ENCODE results near the gene ADAM33.

The ADAM33 gene

DNA sequence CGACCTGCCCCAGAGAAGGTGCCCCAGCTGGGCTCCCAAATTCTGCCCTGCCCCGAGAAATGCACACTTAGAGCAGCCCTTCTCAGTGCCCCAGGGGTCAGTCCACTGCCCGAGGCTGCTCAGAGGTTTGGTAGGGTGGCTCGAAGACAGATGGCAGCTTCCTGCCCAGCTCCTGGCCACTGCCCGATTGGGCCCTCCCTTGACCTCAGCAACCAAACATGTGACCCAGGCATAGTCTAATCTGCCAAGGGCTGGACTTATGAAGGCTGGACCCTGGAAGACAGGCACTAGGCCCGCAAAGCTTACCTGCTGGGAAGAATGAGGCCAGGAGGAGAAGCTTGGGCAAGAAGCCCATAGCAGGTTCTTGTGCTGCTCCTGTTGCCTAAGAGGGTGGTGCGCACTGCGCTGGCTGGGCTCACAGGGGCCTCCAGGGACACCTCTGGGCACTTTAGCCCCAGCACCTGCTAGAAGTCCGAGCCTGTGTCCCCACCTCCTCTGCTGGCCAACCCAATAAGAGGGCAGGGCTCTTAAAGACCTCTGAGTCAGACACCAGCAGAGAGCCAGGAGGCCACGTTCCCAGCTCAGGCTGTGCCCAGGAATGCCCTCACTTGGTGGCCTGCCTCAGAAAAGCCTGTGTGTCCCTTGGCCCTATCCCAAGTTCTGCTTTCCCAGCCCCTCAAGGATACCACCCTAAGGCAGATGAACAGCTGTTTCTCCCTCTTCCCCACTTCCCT, 25.1 kb upstream of the ADAM33 start:
- DNase-seq (ENCODE audit: low read depth), result no peak

DNA sequence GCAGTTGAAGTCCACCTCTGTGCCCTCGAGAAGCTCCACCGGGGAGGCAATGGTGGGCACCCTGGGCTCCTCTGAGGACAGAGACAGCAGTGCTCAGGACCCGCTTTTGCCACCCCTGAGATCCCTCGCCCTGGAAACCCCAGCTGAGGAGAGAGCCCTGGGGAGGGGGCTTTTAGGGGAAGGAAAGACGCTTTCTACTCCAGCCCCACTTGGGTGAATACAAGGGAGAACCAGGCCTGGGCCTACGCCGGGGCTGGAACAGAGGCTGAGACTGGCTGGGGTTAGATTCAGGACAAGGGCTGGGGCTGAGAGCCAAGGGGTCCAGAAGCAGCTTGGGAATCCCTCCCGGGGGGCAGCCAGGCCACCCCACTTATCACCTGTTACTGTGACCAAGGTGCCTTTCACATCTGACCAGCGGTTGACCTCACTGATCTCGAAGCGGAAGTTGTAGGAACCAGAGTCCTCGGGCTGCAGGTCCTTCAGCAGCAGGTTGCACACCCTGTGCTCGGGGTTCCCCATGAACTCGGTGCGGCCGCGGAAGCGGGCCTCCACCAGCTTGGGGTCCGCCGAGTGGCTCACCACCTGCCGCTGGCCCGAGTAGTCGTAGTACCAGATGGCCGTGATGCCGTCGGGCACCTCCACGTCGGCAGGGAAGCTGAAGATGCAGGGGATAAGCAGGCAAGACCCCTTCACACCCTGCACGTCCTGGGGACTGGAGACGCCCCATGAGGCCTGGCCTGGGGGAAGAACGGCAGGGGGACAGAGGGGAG, 24.3 kb upstream of the ADAM33 start:
- no peak for DNase-seq (ENCODE audit: low read depth)

DNA sequence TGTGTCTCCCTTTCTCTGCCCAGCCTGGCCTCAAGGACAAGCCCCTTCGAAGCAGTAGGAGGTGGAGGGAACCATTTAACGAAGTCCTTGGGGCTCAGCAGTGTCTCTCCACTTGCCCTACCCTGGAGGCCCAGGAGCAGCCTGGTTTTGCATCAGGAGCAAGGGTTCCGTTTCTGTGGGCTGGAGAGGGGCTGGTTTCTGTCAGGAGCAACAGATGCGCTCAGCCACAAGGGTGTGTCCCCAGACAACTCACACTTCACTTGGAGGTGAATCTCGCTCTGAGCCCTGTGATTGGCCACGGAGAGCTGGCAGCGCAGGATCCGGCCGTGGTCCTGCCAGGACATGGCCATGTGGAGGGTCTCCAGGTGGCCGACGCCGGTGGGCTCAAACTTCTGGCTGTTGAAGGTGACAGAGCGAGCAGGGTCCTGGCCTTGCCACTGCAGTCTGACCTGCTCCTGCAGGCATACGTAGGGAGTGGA, 23.7 kb upstream of the ADAM33 start:
- DNase-seq (ENCODE audit: low read depth), result no peak

DNA sequence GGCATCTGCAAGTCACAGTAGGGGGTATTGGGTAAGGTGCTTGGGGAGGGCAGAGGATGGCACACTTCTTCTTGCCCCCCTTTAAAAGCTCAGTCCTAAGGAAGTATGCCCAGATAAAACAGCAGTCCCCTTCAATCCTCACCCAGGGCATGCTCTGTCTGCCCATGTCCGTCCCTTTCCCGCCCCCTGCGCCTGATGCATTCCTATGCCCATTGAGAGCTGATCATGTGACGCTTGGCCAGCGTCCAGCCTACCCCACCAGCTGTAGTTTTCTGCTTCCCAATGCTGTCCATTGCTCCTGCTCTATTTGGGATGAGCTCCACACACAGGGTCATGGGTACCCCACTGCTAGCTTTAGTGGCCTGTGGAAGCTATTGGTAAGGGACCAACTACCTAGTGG, 22.3 kb upstream of the ADAM33 start:
- no peak for DNase-seq (ENCODE audit: low read depth)

DNA sequence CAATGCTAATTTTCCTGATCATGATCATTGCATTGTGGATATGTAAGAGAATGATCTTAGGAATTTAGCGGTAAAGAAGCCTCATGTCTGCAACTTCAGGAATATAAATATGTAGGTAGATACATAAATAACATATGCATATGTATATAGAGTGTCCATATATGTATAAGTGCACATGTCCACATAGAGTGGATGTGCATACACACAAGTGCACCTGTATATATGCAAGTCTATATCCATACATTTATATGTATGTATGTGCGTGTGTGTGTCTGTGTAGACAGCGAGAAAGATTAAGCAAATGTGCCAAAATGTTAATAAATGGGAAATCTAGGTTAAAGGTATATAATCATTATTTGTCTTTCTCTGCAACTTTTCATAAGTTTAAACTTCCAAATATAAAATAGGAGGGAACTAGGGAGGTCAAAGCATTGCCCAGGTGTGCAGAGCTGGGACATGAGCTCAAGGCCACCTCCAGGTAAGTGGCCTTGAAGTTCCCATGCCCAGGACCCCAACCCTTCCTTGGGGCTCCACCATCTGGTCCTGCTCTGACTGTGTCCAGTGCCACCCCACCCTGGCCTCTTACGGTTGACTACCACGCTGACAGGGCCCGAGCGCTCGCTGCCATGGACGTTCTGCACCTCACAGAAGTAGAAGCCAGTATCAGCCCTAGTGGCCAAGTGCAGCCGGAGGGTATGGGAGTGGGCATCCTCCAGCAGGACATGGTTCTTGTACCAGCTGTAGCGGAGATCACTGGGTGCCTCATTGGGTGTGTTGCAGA, 21.0 kb upstream of the ADAM33 start:
- DNase-seq (ENCODE audit: low read depth), result no peak

DNA sequence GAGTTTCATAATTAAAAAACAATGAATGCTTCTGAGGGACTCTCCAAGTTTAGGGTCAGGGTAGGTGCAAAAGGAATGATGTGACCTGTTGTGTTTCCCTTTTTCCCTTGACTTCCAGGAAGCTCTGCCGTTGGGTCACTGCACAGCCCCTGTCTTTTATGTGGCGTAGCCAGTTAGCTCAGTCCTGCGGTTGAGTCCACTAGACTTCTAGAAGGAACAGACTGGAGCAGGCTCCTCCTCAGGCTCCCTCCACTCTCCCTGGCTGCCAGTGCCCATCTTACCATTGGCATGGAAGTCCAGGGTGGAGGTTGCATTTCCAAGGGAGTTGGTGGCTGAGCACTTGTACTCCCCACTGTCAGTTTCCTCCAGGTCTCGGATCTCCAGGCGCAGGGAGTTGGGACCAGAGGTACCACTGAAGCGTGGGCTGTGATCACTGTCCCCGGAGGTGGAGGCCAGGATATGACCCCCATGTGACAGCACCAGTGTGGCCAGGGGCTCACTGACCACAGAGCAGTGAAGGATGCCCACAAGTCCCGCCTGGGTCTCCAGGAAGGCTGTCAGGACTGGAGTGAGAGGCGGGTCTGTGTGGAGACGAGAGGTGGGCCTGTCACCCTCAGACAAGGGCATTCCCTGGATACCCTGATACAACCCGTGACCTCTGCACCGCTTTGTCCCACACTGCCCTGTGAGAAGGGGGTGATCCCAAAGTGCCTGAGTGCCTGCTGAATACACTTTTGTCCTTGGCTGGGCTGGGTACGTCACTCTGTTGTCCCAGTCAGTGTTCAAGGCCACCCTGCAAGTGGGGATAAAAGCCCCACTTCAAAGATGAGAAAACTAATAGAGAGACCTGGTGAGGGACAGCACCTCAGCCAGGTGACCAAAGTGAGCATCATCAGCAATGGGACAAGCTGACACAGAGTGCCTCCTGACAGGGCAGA, 19.5 kb upstream of the ADAM33 start:
- no peak for DNase-seq (ENCODE audit: low read depth)

DNA sequence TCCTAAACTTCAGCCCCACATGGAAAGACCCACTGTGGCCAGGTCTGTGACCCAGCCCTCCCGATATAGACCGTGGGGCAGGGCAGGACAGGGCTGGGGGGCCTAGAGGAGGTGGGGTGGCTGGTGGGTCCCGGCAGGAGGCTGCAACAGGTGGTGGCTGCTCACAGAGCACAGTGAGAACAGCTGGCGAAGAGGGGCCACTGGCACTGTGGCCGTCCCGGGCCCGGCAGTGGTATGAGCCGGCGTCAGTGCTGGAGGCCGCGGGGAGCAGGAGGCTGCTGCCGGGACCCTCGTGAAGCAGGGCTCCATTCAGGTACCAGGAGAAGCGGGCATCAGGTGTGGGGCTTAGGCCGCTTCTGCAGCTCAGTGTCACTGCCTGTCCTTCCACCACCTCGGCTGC, 17.2 kb upstream of the ADAM33 start:
- DNase-seq (ENCODE audit: low read depth), result no peak

DNA sequence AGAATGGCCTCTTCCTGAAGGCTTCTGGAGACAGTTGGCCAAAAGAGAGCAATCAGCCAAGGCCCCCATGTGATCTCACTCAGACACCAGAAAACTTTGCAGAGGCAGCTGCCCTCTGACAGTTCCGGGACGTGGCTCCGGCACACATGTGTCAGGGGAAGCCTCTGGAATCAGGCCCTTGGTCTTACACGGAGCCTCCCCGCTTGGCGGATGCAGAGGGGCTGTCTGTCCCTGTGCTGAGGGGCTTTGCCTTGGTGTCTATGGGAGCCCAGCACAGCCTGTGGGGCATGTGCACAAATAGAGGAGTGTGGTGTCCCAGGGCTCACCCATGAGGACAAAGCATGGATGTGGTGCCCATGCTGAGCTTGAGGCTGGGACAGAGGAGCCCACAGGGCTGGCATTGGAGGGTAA, 16.8 kb upstream of the ADAM33 start:
- DNase-seq (ENCODE audit: low read depth), result no peak

DNA sequence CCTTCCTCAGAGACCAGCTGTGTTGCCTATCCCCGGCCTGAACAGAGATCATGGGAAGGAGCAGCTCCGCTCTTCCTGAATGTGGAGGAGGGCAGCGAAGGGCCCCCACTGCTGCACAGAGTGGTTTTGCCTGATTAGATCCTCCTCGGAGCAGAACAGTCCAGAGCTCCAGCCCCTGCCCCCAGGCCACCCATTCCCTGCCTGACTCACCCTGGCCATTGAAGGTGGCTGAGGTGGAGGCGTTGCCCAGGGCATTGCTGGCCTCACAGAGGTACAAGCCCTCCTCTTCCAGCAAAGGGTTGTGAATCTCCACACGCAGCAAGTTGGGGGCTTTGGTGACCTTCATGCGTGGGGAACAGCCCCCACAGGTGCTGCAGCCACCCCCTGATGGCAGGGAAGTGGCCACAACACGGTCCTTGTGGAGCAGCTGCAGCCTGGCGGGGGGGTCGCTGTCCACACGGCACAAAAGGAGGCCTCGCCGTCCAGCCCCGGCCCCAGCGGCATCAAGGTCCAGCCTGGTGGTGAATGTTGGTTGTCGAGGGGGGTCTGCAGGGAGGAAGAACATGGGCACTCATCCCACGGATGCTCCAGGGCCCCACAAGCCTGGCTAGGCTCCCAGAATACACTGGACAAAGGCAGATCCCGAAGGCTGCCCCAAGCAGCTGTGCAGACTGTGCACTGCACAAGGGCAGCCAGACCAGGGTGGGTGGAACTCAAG, 15.9 kb upstream of the ADAM33 start:
- DNase-seq (ENCODE audit: low read depth), result no peak

DNA sequence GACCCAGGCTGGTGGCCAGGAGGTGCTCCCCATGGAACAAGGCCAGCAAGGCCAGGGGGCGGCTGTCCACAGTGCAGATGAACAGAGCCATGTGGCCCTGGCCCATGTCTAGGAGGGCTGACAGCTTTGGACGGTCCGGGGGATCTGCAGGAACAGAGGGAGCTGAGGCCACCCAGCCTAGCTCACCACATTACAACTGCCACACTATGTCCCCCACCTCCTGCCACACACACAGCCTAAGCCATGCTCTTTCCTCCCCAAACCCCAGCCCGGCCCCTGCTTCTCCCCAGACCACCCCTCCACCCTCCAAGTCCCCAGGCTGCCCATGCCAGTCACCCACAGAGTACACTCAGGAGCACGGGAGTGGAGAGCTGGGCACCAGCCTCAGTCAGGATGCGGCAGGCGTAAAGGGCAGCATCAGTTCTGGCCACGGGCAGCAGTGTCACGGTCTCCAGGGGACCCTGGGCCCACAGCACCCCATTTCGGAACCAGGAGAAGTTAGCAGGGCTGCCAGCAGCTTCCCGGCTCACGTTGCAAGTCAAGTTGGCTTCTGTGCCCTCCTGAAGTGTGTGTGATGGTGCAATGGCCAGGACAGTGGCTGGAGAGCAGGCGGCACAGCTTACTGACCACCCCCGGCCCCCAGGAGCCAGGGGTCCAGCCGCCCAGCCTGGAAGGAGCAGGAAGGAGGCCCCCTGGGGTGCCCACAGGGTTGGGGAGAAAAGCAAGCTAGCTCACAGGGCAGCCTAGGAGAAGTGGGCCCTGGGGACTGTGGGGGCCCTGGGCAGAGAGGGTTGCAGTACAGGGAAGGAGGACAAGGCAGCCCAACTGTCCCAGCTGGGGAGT, 15.2 kb upstream of the ADAM33 start:
- no peak for DNase-seq (ENCODE audit: low read depth)

DNA sequence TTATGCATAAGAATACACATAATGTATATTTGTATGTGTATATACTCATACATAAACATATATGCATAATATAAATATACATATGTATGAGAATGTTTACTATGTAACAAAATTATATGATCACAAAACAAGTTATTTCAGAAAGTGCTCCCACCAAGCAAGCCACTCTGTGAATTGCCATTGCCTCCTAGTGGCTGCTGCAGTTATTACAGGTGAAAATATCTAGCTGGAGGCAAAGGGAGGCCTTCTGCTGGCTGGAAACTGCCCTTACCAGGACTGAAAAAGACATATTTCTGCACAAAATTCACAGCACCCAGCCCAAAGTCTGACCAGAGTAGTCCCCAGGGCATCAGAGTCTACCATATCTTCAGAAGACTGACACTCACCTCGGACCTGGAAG, 14.4 kb upstream of the ADAM33 start:
- no peak for DNase-seq (ENCODE audit: low read depth)

DNA sequence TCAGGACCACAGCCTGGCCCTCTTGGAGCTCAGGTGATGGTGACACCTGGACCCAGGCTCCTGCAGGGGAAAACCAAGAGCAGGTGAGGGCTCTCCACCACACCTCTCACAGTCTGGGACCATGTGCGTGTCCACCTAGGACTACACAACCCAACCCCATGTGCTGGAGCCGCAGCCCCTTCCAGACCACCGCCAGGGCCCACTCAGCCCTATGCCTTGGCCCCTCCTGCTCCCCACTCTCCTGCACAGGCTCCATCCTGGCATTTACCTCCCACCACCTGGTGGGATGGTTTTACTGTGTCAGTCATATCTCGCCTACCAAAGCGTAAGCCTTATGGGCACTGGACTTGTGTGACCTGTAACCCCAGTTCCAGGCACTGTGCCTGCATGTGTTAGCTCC, 13.1 kb upstream of the ADAM33 start:
- no peak for DNase-seq (ENCODE audit: low read depth)

DNA sequence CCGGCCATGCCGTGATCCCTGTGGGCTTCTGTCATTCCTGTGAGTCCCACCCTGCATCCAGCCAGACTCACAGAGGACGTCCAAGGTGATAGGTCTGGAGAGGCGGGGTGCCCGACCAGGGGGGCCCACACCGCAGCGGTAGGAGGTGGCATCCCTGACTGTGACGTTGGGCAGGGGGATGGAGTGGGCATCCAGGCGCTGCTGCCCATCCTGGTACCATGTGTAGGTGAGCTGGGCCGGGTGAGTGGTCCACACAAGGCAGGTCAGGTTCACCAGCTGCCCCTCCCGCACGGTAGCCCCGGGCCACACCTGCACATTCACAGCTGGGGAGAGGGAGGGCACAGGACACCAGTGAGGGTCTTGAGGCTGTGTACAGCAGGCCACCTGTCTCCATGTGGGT, 11.6 kb upstream of the ADAM33 start:
- no peak for DNase-seq (ENCODE audit: low read depth)

DNA sequence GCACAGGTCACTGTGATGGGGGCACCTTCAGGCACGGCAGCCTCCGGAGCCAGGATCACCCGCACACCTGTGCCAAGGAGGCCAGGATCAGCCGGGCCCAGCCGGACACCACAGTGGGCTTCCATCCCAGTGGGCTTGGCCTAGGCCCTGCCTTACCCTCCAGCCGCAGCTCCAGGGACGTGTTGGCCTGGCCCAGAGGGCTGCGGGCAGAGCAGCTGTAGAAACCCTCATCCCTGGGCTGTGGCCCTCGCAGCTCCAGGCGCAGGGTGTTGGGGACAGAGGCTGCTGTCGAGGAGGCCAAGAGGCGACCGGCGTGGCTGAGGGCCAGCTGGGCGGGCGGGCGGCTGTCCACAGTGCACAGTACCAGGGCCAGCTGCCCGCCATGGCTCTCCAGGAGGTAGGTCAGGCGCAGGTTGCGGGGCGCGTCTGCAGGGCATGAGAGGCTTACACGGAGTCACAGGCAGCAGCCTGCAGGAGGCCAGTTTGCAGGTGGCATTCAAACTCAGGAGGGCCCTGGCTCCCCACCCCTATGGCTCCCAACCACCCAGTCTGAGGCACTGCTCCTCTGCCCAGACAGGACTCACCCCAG, 11.0 kb upstream of the ADAM33 start:
- no peak for DNase-seq (ENCODE audit: low read depth)

DNA sequence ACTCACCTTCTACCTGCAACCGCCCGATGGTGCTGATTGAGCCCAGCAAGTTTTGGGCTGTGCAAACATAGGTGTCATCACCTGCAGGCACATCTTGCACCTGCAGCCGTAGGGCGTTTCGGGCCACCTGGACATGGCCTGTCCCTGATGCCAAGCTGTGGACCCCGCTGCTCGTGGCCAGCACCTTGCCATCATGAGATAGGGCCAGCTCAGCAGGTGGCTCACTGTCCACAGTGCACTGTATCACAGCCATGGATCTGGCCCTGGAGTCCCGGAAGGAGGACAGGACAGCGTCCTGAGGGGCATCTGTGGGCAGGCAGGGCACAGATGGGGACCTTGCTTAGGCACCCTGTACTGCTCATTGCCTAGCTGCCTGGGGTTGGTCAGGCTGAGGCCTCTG, 10.1 kb upstream of the ADAM33 start:
- no peak for DNase-seq (ENCODE audit: low read depth)

DNA sequence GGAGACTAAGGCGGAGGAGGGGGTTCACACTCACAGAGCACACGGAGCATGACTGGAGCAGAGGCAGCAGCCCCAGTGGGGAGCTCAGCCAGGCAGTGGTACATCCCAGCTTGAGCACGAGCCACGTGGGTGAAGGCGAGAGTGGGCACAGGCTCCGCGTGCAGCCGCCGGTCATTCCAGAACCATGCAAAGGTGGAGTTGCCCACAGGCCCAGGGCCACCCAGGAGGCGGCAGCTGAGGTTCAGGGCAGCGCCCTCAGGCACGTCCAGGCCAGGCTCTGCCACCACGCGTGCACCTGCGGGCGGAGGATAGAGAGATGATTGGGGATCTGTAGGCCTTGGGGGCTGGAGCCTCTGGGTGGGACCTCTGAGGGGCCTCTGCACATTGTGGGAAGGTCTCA, 9.5 kb upstream of the ADAM33 start:
- no peak for DNase-seq (ENCODE audit: low read depth)

DNA sequence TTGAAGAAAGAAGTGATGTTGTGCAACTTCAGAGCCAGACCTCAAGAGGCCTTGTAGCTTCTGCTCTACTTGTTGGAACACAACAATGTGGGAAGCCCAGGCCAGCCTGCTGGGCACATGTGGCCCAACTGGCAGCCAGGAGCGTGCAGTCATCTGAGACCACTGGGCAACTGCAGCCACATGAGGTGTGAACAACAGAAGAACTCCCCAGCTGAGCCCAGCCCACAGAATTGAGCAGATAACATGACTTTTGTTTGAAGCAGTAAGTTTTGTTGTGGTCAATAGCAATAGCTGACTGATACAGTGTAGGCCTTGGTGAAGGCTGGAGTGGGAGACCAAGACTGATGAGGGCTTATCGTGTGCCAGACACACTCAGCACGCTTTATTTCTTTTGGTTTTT, 8.6 kb upstream of the ADAM33 start:
- DNase-seq (ENCODE audit: low read depth), result no peak

DNA sequence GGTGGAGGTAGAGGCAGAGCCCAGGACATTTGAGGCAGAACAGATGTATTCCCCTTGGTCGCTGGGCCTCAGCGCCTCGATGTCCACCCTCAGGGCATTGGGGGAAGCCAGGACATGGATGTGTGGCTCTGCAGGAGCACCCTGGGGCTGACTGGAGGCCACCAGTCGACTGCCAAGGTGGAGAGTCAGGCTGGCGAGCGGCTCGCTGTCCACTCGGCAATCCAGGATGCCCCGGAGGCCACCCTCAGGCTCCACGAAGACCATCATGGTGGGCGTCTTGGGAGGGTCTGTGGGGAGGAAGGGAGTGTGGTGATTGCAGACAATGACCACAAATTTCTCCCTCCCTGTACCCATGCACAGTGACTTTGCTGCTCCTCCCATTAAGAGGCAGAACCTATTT, 8.2 kb upstream of the ADAM33 start:
- no peak for DNase-seq (ENCODE audit: low read depth)

DNA sequence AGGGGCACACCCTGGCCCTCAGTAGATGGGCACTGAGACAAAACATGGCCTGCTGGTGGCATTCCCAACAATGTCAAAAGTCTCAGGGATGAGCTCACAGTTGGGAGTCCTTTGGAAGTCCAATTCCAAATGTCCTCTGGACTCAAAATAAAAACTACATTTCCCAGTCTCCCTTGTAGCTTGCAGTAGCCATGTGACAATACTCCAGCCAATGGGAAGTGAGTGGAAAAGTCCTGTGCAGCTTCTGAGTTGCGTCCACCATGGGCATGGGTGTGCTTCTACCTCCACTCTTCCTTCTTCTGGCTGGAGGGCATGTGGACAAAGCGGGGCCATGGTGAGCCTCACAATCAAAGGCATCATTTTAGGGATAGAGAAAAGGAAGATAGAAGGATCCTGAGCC, 5.8 kb upstream of the ADAM33 start:
- no peak for DNase-seq (ENCODE audit: low read depth)

DNA sequence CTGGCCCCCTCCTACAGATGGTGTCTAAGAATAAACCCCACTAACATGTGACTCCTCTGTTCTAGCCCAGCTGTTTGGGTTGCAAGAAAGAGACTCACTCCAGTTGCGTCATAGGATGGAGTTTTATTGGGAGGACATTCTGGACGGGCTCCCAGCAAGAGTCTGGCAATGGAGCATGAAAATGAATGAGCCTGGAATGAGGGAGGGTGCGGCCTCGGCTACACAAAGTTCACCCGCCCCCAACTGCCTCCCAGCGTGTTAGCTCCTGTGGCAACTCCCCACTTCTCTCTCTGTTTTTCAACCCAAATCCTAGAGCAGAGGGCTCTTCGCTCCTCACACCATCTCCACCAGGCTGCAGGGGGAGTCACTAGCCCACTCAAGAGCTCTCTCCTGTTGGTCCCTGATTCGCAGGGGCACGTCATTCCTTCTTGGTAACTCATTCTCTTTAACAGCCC, 5.1 kb upstream of the ADAM33 start:
- no peak for DNase-seq (ENCODE audit: low read depth)
